Ishikawa (cell line): ENCODE measurements around the gene LYZL1.

Experiments
- CEBPB ChIP-seq: IDR thresholded peaks from 2 replicates; pipeline ENCODE4 v1.6.1; 2012
- CREB1 ChIP-seq: IDR thresholded peaks from 2 replicates; pipeline ENCODE4 v1.6.1; 2012; ENCODE audit warnings: low read depth
- EGR1 ChIP-seq: IDR thresholded peaks from 2 replicates; pipeline ENCODE4 v1.6.1; 2012
- EP300 ChIP-seq: IDR thresholded peaks from 2 replicates; pipeline ENCODE4 v1.6.1; 2012; ENCODE audit warnings: borderline replicate concordance
- FOXM1 ChIP-seq: IDR thresholded peaks from 2 replicates; pipeline ENCODE4 v1.6.1; 2012; ENCODE audit warnings: low read depth, borderline replicate concordance
- MAX ChIP-seq: IDR thresholded peaks from 2 replicates; pipeline ENCODE4 v1.6.1; 2012
- NFIC ChIP-seq: IDR thresholded peaks from 2 replicates; pipeline ENCODE4 v1.6.1; 2012
- RAD21 ChIP-seq: IDR thresholded peaks from 2 replicates; pipeline ENCODE4 v1.6.1; 2012; ENCODE audit warnings: low read depth
- REST ChIP-seq: IDR thresholded peaks from 2 replicates; pipeline ENCODE4 v1.6.1; 2012; ENCODE audit warnings: low read depth, mild to moderate bottlenecking
- TAF1 ChIP-seq: IDR thresholded peaks from 2 replicates; pipeline ENCODE4 v1.6.1; 2012; ENCODE audit warnings: low read depth, mild to moderate bottlenecking
- TCF12 ChIP-seq: IDR thresholded peaks from 2 replicates; pipeline ENCODE4 v1.6.1; 2012; ENCODE audit warnings: low read depth
- TEAD4 ChIP-seq: IDR thresholded peaks from 2 replicates; pipeline ENCODE4 v1.6.1; 2012
- USF1 ChIP-seq: IDR thresholded peaks from 2 replicates; pipeline ENCODE4 v1.6.1; 2012
- YY1 ChIP-seq: IDR thresholded peaks from 2 replicates; pipeline ENCODE4 v1.6.1; 2012; ENCODE audit warnings: low read depth
- ZBTB7A ChIP-seq: IDR thresholded peaks from 2 replicates; pipeline ENCODE4 v1.6.1; 2012; ENCODE audit warnings: low read depth

The LYZL1 gene

GRCh38 chr10:29243066-29243465 is 45.8 kb upstream of the LYZL1 start:
- TF ChIP-seq TAF1 (no peak), EP300 (no peak), CREB1 (no peak), USF1 (no peak), MAX (no peak), NFIC (no peak), TEAD4 (no peak)

GRCh38 chr10:29243750-29244149 is 45.1 kb upstream of the LYZL1 start:
- no peak for TF ChIP-seq NFIC
- peak; percentile 32; the same call in 1 of the 2 replicates for TF ChIP-seq RAD21

- TF ChIP-seq CEBPB: no peak
- TF ChIP-seq YY1: no peak
- no peak for TF ChIP-seq ZBTB7A
- no peak for TF ChIP-seq EP300
- no peak for TF ChIP-seq FOXM1
- TF ChIP-seq REST: no peak
- no peak for TF ChIP-seq EGR1
- TF ChIP-seq MAX: no peak
- no peak for TF ChIP-seq NFIC
- TF ChIP-seq CREB1: no peak
- no peak for TF ChIP-seq TAF1
Measured at GRCh38 chr10:29244978-29245377, 43.9 kb upstream of the LYZL1 start.

- TF ChIP-seq YY1: no peak
- TF ChIP-seq TCF12: no peak
- TF ChIP-seq REST: no peak
- no peak for TF ChIP-seq TAF1
- no peak for TF ChIP-seq RAD21
- no peak for TF ChIP-seq EGR1
- TF ChIP-seq MAX: no peak
- no peak for TF ChIP-seq NFIC
- TF ChIP-seq EP300: no peak
- no peak for TF ChIP-seq USF1
- TF ChIP-seq CREB1: no peak
- no peak for TF ChIP-seq TEAD4
- TF ChIP-seq CEBPB: no peak
- TF ChIP-seq FOXM1: no peak
- no peak for TF ChIP-seq ZBTB7A
Measured at GRCh38 chr10:29245476-29245875, 43.4 kb upstream of the LYZL1 start.

- no peak for TF ChIP-seq EGR1
- TF ChIP-seq CEBPB: no peak
- no peak for TF ChIP-seq USF1
- TF ChIP-seq ZBTB7A: no peak
- TF ChIP-seq RAD21: no peak
- no peak for TF ChIP-seq EP300
- no peak for TF ChIP-seq REST
- TF ChIP-seq TAF1: no peak
- no peak for TF ChIP-seq TCF12
- no peak for TF ChIP-seq CREB1
- no peak for TF ChIP-seq MAX
- TF ChIP-seq NFIC: no peak
- TF ChIP-seq YY1: no peak
- no peak for TF ChIP-seq TEAD4
- TF ChIP-seq FOXM1: no peak
Measured at GRCh38 chr10:29246449-29246848, 42.4 kb upstream of the LYZL1 start.
